Cerebellar nuclear complex (tissue), 1 donor: ENCODE results near the gene MSMP.

Source experiments
- DNase-seq, 2 experiments: peaks; one replicate each; lab custom pipeline; 2025; lab: John Stamatoyannopoulos, UW

Gene MSMP

DNA sequence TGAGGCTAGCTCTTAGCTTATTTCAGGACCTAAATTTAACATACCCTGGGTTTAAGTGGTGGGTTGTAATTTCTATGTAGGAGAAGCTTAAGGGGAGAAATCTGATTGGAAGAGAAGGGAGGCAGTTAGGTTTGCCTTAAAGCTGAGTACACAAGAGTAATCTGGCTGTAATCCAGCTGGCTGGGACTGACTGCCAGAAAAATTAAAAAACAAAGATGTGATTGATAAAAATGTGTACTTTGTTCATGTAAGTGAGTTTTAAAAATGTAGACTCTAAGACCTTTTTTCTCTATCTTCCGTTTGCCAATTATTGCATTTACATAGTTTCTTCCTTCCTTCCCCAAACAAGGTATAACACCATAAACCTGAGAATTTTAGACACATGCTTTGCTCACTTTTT lies 17.5 kb upstream of the MSMP start:
- DNase-seq = peak in 1 of 2 experiments; percentile 31

- peak; percentile 83 to 90 for DNase-seq
These were observed 17.0 kb upstream of the MSMP start for GRCh38 chr9:35771075-35771433.

GRCh38 chr9:35769763-35770162 lies 15.7 kb upstream of the MSMP start:
- DNase-seq = no peak

DNA sequence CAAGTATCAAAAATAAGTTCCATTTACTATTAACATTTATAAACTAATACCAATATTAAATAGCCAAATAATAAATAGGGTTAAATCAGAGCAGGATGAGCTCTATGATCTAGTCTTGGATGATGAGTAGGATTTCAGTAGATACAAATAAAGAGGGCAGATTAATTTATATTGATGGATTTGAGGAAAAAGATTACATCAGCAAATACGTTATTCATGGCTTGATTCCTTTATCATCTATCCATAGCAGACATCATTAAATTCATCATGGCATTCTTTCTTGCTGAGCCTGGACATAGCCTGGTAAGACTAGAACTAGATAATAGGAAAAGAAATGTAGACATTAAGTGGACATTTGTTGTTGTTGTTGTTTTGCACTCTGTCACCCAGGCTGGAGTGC lies 13.4 kb upstream of the MSMP start:
- no peak for DNase-seq

- DNase-seq = no peak
These were observed 12.9 kb upstream of the MSMP start for GRCh38 chr9:35766997-35767396.

GRCh38 chr9:35763803-35764202 lies 9.7 kb upstream of the MSMP start:
- DNase-seq = no peak

DNA sequence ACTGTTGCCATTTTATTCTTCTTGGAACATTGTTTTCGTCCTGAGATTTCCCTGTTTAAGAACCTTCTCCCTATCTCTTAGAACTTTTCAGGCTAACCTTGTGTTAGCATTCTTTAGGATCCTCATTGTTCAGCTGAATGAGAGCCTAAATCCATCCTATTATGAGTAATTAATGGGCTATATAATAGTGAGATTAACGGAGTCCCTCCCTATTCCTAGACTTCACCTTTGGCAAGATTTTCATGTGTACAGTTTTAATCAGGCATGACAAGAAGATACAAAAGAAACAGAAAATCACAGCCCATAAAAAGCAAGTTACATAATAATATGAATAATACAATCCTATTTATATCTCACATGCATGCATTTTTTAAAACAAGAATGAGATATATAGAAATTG lies 9.1 kb upstream of the MSMP start:
- DNase-seq = no peak

DNA sequence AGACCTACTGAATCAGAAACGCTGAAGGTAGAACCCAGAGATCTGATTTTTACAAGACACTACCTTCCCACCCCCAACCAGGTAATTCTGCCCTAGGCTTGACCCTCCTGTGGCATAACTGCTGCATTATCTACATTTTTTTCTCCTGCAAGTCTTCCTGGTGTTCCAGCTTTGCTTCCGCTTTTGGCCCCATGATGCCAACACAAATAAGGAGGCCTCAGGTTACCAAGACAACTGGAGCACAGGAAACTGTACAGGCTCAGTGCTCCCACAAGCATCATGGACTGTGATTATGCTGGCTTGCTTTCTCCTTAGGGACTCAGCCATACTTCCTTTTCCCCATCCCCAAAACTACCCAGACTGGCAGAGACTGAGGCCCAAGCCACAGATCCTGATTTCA lies 6.6 kb upstream of the MSMP start:
- no peak for DNase-seq

GRCh38 chr9:35759795-35760194 lies 5.7 kb upstream of the MSMP start:
- no peak for DNase-seq

- no peak for DNase-seq
These were observed 4.5 kb upstream of the MSMP start for GRCh38 chr9:35758475-35759050.

DNA sequence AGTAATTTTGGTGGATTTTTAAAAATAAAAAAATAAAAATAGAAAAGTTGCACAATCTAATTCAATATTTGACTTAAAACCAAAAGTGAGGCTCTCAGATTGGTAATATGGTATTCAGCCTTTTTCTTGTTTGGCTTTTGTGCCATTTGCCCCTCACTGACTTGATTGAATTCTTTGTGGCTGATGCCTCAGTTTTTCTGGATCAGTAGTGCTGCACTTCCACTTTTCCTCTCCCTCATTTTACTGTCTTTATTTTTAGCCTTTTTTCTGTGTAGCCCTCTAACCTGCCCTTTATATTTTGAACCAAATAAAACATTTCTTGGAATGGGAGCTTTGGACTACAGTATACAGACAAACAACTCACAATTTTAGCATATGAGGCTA lies 3.8 kb upstream of the MSMP start:
- DNase-seq = no peak

DNA sequence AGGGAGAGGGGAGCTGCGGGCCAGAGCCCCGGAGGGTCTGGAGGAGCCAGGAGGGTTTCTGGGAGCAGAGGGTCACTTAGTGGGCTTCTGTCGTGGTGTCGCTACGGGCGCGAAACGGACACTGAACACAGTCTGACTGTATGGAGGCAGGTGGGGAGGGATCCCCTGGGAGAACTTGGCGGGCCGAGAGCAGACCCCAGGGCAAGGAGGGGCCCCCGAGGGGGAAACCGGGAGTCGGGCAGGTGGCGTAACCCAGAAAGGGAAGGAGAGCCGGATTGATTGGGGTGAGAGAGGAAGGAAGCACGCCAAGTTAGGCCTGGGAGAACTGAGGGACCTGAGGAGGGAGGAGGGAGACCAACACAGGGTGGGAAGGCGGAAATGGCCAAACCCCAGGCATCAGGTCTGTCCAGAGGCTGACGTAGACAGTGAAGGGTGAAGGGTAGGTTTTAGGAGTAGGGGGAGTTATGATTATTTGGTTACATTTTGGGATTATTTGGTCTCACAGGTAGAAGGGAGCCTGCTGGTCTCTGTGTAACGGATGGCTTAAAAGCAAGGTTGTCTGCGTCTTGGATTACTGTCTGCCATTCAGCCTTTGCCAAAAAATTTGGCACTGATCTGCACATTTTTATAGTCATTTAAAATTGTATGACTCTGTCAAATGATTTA lies 3.3 kb upstream of the MSMP start:
- DNase-seq = peak in 1 of 2 experiments; percentile 48

DNA sequence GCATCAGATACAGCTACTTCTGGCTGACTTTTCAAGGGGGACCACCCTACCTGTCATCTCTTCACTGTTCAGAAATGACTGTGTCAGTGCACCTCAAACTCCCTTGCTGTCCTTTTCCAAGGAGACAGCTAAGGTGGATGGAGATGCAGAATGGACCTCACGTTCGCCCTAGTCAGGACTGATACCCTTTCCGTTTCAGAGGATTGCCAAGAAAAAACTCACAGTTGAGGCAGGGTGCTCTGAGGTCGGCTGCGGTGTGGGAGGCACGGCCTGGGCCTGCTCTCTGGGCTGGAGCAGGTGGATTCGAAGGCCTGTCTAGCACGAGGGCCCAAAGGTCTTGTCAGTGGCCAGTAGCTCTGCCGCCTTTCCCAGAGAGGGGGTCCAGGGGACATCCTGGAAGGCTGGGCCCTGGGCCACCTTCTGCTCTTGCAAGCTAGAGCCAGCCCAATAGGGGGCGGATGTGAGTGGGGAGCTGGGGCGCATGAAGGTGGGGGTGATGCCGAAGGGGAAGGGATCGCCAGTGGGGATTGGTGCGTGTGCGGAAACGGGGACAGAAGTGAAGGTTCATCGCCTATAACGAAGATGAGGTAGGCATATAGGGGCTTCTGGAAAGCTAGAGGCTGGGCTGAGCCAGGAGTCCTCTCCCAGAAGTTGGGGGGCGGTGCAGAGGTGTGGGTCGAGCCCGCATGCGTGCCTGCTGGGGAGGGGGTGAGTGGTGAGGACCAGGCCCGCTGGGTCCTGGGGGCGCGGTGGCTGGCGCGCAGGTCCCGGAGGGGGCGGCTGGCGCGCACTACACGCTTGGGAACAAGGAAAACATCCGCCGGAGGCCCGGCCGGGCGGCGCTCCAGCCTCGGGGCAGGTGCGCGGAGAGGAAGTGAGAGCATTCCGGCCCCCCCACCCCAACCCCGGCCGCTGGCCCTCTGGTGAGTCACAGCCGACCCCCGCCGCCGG lies 2.5 kb upstream of the MSMP start:
- DNase-seq = peak in 1 of 2 experiments; percentile 50

DNA sequence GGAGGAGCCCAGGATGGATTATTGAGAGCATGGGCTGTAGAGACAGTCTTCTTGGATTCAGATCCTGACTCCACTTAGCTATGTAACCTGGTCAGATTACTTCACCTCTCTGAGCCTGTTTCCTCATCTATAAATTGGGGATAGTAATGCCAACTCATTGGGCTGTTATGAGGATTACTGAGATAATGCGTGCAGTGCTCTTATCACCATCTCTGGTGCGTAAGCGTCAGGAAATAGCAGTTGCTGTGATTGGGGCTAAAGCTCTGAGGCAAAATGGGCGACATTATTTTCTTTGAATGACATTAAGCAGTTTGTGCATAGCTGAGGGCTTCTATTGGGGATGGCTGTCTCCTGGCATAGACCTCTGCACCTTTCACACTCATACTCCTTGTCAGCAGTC lies 995 bp upstream of the MSMP start:
- DNase-seq = no peak

DNA sequence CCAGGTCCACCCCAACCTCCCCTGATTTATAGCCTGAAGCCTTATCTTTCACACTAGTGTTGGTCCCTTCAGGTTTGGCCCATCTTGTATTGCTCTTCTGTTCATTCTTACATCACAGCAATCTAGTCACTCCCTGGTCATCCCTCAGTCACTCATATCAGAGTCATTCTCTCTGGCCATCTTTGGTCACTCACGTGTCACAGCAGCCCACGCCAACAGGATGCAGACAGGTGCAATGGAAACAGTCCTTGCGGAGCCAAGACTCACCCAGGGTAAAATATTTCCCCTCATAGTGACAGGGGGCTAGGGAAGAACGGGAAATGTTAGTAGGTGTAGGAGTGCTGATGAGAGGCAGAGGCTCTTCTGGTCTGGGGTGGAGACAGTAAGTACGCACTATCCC lies 610 bp downstream of the MSMP start:
- no peak for DNase-seq

DNA sequence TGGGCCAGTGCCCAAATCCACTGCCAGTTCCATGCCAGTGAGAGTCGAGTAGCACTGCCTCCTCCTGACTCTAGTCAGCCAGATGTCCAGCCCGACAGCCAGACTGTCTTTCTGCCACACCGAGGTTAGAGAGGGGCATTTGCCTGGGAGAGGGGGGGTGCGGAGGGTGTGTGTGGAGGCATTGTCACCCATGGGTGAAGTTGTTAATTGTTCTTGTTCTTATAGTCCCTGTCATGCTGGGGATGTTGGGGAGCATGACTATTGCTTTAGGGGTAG lies 3.9 kb downstream of the MSMP start:
- no peak for DNase-seq

GRCh38 chr9:35749515-35750255 lies 4.4 kb downstream of the MSMP start:
- peak in 1 of 2 experiments; percentile 18 for DNase-seq

GRCh38 chr9:35748858-35749514 lies 5.1 kb downstream of the MSMP start, which contains the start of the genes GBA2 and RGP1:
TSS of gene GBA2 (minus strand) at chr9:35749228. CDS start at chr9:35748704, 524 bp downstream.
TSS of gene RGP1 (plus strand) at chr9:35749287. CDS start at chr9:35749756, 469 bp downstream.
- peak in 1 of 2 experiments; percentile 21 for DNase-seq

DNA sequence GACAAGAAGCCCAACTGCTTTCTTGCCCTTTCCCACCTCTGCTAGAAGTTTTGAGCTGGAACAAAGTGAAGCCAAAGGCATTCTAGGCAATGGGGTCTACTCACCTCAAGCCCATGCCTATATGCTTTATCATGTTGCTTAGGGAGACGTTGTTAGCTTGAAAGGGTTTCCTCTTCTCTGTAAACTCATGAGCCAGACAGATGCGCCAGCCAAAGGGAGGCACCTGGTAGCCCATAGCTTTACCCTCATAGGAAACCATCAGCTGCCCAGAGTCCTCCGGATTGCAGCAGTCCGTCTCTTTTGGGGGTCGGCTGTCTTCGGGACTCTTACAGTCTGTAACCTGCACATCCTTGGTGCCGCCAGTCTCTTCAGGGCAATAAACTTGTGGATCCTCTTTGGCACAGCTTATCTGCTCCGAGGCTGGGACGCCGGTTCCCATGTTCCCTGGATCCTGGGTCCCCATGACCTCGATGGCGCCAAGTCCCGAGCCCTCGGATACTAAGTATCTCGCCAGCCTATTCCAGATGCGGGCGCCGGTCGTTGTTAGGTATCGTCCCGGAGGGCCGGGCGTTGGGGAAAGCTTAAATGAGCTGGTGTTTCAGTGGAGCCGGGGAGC lies 5.7 kb downstream of the MSMP start:
- no peak for DNase-seq

DNA sequence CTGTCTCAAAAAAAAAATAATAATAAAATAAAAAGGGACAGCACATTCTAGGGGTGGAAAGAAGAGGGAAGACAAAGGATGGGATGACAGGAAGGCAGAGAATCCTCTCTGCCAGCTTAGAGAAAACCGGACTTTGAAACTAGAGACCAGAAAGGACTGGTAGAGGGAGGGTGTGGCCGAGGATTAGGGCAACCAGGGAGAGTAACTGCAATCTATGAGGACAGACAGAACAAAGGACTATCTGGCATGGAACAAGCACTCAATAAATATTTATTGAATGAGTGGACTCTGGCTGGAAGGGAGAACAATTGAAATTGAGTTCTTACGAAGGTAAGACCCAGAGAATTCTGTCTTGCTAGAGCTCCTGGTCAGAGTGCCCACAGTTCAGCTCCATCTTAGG lies 7.5 kb downstream of the MSMP start:
- DNase-seq = no peak

DNA sequence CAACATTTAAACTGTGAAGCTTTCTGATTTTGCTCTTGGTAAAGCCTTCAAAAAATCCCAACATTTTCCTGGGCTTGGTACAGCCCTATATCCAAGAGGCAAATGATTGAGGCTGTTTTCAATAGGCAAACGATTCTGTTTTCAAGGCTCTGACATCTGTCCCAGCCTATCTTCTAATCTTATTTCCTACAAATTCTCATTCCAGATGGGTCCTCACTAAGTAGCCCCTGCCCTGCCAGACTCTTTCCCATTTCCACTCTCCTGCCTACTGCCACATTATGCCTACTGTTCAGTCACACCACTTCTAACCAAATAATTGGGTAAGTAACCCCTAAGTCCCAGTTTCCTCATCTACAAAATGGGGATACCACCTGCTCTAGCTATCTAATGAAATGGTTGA lies 8.5 kb downstream of the MSMP start:
- DNase-seq = no peak
